HG02642 (cell line): ENCODE measurements around the gene ZNF598.

Experiments
- ATAC-seq: cut with Tn5 transposase; IDR thresholded peaks from one replicate; pipeline ENCODE4 v1.9.1; 2021; ENCODE audit warnings: mild to moderate bottlenecking; ENCODE audit not compliant: unreplicated experiment, poor library complexity

Gene ZNF598

GRCh38 chr16:2009791-2010510 is at the start of gene ZNF598:
TSS of gene ZNF598 (minus strand) at chr16:2009821.
- peak; percentile 84 for ATAC-seq

DNA sequence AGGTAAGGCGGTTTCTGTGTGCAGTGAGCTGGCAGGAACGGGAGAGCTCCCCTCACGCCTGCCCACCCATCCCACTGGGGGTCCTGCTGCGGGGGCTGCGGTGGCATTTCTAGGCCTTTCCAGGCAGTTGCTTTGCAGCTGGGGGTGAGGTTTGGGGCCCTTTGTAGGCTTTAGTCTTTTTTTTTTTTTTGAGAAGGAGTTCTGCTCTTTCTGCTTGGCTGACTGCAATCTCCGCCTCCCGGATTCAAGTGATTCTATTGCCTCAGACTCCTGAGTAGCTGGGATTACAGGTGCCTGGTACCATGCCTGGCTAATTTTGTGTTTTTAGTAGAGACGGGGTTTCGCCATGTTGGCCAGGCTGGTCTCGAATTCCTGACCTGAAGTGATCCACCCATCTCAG is 49.3 kb upstream of the ZNF598 start:
- no peak for ATAC-seq

DNA sequence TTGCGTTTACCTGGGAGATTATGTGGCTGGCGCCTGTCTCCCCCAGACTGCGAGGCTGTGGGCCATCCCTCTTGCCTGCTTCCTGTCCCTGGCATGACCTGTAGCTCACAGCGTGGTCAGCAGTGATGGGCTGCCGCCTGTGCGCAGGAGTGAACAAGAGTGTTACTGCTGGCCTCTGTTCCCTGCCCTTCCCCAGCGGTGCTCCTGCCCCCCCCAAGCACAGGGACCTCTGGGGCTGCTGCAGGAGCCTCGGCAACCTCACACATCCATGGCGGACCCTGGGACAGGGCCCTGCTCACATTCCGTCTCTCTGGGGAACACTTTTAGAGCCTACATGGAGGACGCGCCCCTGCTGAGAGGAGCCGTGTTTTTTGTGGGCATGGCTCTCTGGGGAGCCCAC is 48.8 kb upstream of the ZNF598 start:
- ATAC-seq: no peak

DNA sequence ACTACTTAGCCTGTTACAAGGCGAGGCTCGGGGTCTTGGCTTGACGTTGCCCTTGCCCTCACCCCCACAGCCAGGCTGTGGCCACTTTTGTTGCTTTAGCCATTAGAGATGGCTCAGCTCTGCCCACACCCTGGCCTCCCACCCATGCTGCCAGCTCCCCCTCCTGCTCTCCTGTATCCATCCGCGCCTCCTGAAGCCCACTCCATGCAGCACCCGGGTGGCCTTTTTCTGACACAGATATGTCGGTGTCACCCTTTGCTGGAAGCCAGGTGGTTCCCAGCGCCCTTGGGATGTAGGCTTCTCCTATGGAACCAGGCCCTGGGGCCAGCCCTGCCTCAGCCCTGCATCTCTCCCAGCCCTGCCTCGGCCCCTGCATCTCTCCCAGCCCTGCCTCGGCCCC is 47.8 kb upstream of the ZNF598 start:
- no peak for ATAC-seq

DNA sequence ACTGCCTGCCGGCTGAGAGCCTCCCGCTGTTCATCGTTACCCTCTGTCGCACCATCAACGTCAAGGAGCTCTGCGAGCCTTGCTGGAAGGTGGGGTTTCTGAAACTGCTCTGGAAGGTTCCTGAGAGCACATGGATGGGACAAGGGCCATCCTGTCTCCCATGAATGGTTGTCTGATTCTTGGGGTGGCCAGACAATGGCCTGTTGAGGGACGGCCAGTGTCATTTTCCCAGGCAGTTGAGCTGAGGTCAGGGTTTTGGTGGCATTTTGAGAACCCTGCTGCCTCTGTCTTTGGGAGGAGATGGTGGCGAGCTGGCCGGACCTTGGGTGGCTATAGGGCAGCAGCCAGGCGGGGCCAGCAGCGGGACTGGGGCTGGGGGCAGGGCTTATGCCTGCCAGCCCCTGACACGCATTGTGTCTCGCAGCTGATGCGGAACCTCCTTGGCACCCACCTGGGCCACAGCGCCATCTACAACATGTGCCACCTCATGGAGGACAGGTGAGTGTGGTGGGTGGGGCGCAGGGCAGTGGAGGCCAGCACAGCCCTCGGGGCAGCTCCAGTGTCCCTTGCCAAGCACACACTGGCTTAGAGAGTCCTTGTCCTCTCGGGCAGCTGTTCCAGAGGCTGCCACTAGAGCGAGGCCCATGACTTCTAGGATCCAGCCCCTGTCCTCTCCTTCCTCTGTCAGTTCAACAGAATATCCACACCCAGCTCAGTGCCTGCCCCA is 47.2 kb upstream of the ZNF598 start:
- no peak for ATAC-seq

DNA sequence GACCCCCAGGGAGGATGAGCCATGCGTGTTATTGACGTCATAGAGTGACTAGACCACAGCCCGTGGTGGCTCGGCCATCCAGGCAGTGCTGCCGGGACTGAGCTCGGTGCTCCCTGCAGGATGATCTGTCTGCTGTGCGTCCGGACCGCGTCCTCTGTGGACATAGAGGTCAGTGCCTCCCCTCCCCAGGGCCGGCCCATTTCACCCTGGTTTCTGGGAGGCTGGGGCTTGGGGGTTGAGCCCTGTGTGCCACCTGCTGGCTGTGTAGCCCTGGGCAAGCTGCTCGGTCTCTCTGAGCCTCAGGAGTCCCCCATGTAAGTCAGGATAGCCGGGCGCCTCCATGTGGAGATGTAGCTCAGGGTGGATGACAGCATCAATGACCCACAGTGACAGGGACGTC is 46.5 kb upstream of the ZNF598 start:
- no peak for ATAC-seq

DNA sequence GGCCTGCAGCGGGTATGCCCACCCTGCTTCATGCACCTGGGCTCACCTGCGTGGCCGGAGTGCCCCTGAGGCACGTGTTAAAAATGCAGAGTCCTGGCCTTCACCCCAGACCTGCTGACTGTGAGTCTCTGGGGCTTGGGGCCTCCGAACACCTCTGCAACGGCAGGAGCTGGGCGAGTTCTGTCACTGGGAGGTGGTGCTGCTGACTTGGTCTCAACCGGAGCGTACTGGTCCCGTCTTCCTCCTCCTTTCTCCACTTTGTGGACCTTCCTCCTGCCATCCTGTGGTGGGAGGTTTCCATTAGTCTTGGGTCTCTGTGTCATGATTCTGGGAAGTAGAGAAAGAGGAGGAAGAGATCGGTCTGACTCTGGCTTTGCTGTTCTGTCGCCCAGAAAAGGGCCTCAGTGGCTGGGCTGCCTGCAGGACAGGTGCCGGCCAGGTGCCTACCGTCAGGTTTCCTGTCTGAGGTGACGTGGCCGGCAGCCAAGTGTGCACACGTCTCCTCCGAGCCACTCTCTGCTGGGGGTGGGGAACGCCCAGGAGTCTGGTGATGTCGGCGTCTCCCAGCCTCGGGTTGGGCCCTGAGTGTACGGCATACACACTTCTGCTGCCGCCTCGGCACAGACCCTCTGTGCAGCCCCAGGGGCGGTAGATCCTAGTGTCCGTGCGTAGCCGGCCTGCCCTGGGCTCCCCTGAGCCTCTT is 45.1 kb upstream of the ZNF598 start:
- ATAC-seq: no peak

GRCh38 chr16:2053897-2054296 is 44.3 kb upstream of the ZNF598 start:
- ATAC-seq: no peak

- no peak for ATAC-seq
Measured at GRCh38 chr16:2053211-2053610, 43.6 kb upstream of the ZNF598 start.

- ATAC-seq: no peak
Measured at GRCh38 chr16:2048116-2048543, 38.5 kb upstream of the ZNF598 start.

- ATAC-seq: peak; percentile 91
Measured at GRCh38 chr16:2047330-2048115, 37.9 kb upstream of the ZNF598 start, which contains the start of the genes NTHL1 and TSC2. TSS of gene NTHL1 (minus strand) at chr16:2047834. CDS start at chr16:2047823, 11 bp downstream. TSS of gene TSC2 (plus strand) at chr16:2047985. CDS start at chr16:2048616, 631 bp downstream.

DNA sequence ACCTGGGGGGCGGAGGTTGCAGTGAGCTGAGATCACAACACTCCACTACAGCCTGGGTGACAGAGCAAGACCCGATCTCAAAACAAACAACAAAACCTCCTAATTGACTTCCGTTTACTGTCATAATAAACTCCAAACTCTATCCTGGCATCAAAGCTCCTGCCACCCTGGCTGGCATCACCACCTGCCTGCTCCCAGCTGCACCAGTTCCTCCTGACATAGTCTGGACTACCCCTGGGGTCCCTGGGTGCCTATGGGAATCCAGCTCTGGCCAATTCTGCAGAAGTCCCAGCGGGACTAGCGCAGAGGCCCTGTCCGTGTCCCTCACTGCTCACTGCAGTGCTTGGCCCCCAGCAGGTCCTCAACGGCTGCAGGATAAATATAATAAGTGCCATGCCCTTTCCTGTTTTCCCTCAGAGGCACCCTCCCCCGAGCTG is 37.3 kb upstream of the ZNF598 start:
- ATAC-seq: no peak

DNA sequence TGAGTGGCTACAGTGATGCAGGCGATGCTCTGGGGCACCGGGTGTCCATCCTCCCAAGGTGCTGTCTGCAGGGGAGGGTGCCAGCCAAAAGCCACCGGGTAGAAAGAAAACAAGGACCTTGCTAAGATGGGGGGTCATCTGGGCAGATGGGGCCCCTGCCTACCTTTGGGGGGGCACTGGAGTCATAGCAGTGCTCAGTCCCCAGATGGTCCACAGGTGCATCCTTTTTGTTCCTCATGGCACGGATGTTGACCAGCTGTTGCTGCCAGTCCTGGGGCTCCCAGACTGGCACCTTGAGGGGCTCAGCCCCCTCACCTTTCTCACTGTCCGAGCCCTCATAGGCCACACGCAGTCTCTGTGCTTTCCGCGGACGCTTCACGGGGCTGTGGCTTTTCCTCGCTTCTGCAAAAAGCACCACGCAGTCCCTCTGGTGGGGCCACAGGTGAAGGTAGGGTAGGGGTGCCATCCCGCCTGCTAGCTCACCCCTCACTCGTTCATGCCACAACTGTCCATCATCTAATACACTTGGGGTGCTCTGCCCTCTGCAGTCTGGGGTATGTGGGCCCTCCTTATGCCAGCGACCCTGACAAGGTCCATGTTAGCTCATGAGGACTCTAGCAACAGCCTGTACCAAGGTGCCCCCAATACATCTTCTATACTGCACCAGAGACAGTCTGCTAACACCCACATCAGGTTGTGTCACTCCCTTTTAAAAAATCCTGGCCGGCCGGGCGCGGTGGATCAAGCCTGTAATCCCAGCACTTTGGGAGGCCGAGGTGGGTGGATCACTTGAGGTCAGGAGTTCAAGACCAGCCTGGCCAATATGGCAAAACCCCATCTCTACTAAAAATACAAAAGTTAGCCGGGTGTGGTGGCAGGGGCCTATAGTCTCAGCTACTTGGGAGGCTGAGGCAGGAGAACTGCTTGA is 36.6 kb upstream of the ZNF598 start:
- ATAC-seq: no peak

DNA sequence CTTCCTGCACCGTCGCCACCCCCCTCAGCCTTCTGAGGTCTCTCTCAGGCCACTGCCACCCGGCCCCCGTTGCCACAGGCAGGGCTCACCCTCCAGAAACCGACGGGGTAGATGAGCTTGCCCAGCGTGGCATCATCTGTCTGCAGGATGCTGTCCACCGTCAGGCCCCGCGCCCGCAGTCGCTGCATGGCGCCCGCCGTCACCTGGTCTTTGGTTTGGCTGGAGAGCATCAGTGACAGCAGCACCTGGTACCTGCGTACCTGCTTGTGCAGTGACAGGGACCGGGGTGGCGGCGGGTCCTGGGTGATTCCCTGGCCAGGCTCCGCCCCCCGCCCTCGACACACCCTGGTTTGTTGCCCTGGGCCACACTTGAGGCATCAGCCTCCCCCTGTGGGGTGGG is 34.9 kb upstream of the ZNF598 start:
- no peak for ATAC-seq

- no peak for ATAC-seq
Measured at GRCh38 chr16:2043667-2044451, 34.2 kb upstream of the ZNF598 start.

- ATAC-seq: no peak
Measured at GRCh38 chr16:2042986-2043666, 33.5 kb upstream of the ZNF598 start.

DNA sequence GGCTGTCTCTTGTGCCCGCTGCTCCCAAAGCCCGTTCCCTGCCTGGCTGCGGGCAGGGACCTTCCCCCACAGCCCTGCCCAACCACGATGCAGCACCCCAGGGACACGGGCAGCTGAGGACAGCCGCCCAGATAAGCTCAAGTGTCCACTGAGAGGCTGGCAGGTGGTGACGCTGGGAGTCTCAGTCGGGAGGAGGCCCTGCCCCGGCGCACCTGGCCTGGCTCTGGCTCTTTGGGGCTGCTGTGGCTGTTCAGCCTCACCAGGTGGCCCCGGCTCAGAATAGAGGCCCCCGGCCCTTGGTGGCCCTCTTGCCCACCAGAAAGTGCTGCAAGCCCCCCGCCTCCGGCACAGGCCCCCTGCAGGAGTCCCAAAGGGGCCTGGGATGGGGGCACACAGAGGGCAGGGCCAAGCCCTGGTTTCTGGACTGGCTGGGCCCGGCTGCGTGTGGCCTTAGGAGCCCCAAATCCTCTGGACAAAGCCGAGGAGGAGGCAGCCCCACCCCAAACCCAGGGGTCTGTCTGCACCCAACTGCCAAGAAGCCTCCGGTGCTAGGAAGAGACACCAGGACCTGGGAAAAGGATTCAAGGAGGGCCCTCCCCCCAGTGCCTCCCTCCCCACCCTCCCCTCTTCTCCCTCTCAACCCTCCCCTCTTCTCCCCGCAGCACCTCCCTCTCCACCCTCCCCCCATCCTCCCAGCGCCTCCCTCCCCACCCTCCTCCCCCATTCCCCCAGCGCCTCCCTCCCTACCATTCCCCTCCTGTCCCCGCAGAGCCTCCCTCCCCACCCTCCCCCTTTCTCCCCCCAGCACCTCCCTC is 32.8 kb upstream of the ZNF598 start:
- no peak for ATAC-seq
